ENCODE results near the gene IFNLR1.

DNA sequence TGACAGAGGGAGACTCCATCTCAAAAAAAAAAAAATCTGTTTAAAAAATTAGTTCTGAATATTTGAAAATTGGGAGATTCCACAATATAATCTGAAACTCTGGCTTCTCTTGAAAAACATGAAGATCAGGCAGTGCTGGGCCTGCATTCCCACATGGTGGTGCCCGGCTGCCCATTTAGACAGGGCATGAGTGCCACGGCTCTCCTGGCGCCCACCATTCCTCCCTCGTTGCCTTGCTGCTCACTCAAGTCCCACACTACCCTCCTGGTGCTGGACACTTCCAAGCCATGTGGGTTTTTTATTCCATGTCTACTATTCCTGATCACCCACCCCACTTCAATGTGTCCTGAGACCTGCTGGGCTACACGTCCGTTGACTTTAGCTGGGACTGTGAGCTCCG is 64.3 kb downstream of the IFNLR1 start:
- TF ChIP-seq CTCF (IDR thresholded peaks at IDR 0.05; ENCODE audit: extremely low read depth in 1 of 2, insufficient read depth in 1 of 2, low read depth in 1 of 2, low read length in 2 of 2) (no peak), POLR2A (IDR thresholded peaks at IDR 0.05; ENCODE audit: low read depth, low read length) (no peak), EZH2 (IDR thresholded peaks at IDR 0.05; ENCODE audit: borderline replicate concordance, low read depth, low read length, severe bottlenecking) (no peak), GATA2 (IDR thresholded peaks at IDR 0.05; ENCODE audit: insufficient read depth, insufficient read length, low read depth, low read length) (no peak), MAX (IDR thresholded peaks at IDR 0.05; ENCODE audit: insufficient read depth, insufficient read length) (no peak)

Measured in endothelial cell of umbilical vein (primary cell).